ENCODE measurements around the gene NPSR1.
"Not testable (repeated sequence)": the region's sequence is repeated elsewhere in the genome, so short reads cannot be mapped to it uniquely, and the experiment has no call there.

Gene NPSR1

GRCh38 chr7:34657632-34658268, at the start of gene NPSR1:
NPSR1 (plus strand) TSS chr7:34658218; CDS start chr7:34658413, 195 bp downstream.
- no peak for DNase-seq (ENCODE audit: low read depth)

- no peak for DNase-seq (ENCODE audit: low read depth)
Measured at GRCh38 chr7:34612661-34613060, 45.4 kb upstream of the NPSR1 start.

- no peak for DNase-seq (ENCODE audit: low read depth)
Measured at GRCh38 chr7:34620425-34620824, 37.6 kb upstream of the NPSR1 start.

- no peak for DNase-seq (ENCODE audit: low read depth)
Measured at GRCh38 chr7:34622182-34622581, 35.8 kb upstream of the NPSR1 start.

GRCh38 chr7:34622771-34623250, 35.2 kb upstream of the NPSR1 start:
- no peak for DNase-seq (ENCODE audit: low read depth)

GRCh38 chr7:34628618-34629017, 29.4 kb upstream of the NPSR1 start:
- DNase-seq (ENCODE audit: low read depth) = not testable (repeated sequence)

GRCh38 chr7:34652809-34653208, 5.2 kb upstream of the NPSR1 start:
- DNase-seq (ENCODE audit: low read depth) = no peak

GRCh38 chr7:34653787-34654186, 4.2 kb upstream of the NPSR1 start:
- no peak for DNase-seq (ENCODE audit: low read depth)

- no peak for DNase-seq (ENCODE audit: low read depth)
Measured at GRCh38 chr7:34655384-34655783, 2.6 kb upstream of the NPSR1 start.

- no peak for DNase-seq (ENCODE audit: low read depth)
Measured at GRCh38 chr7:34656041-34656440, 2.0 kb upstream of the NPSR1 start.

- DNase-seq (ENCODE audit: low read depth) = no peak
Measured at GRCh38 chr7:34659472-34660075, 1.6 kb downstream of the NPSR1 start.

- DNase-seq (ENCODE audit: low read depth) = no peak
Measured at GRCh38 chr7:34662058-34662708, 4.2 kb downstream of the NPSR1 start.

- no peak for DNase-seq (ENCODE audit: low read depth)
Measured at GRCh38 chr7:34664755-34665154, 6.7 kb downstream of the NPSR1 start.

GRCh38 chr7:34672430-34672829, 14.4 kb downstream of the NPSR1 start:
- no peak for DNase-seq (ENCODE audit: low read depth)

GRCh38 chr7:34673066-34673465, 15.0 kb downstream of the NPSR1 start:
- no peak for DNase-seq (ENCODE audit: low read depth)

GRCh38 chr7:34675749-34676374, 17.8 kb downstream of the NPSR1 start:
- DNase-seq (ENCODE audit: low read depth) = no peak

- DNase-seq (ENCODE audit: low read depth) = no peak
Measured at GRCh38 chr7:34677491-34677890, 19.5 kb downstream of the NPSR1 start.

- DNase-seq (ENCODE audit: low read depth) = no peak
Measured at GRCh38 chr7:34687529-34687928, 29.5 kb downstream of the NPSR1 start.

GRCh38 chr7:34696415-34696814, 38.4 kb downstream of the NPSR1 start:
- no peak for DNase-seq (ENCODE audit: low read depth)

- DNase-seq (ENCODE audit: low read depth) = no peak
Measured at GRCh38 chr7:34709771-34710170, 51.8 kb downstream of the NPSR1 start.

GRCh38 chr7:34718867-34719266, 60.8 kb downstream of the NPSR1 start:
- no peak for DNase-seq (ENCODE audit: low read depth)

- no peak for DNase-seq (ENCODE audit: low read depth)
Measured at GRCh38 chr7:34719636-34720035, 61.6 kb downstream of the NPSR1 start.

- no peak for DNase-seq (ENCODE audit: low read depth)
Measured at GRCh38 chr7:34720289-34720688, 62.3 kb downstream of the NPSR1 start.
